T-helper 2 cell (primary cell): ENCODE measurements around the gene ANGEL2.
"Not testable (repeated sequence)": the region's sequence is repeated elsewhere in the genome, so short reads cannot be mapped to it uniquely, and the experiment has no call there.

ENCODE experiments used
- DNase-seq, 5 experiments: peaks; one replicate each; pipeline versions ENCODE4 v3.0.0 to v3.0.0-alpha.2; 2012 to 2022

Gene ANGEL2

GRCh38 chr1:213017447-213018273 is 2.0 kb upstream of the ANGEL2 start:
- no peak for DNase-seq

DNA sequence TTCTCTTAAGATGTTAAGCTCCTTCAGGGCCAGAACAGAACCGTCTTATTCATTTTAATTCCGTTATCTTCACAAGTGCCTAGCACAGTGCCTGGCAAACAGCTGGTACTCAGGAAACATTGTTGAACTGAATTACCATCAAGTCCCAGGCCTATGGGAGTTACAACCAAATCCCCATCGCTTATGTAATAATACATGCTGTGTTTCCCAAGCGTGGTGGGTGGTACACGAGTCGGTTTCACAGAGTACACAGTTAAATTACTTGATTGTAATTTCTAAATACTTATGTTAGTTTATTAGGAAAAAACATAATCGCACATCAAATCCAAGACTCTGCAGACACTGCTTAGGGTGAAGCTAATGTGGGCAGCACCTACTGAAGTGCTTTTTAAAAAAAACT is 1.0 kb downstream of the ANGEL2 start:
- DNase-seq = peak in 1 of 5 experiments; percentile 6

GRCh38 chr1:213008564-213008963 is 7.1 kb downstream of the ANGEL2 start:
- peak in 1 of 5 experiments; percentile 72 for DNase-seq

DNA sequence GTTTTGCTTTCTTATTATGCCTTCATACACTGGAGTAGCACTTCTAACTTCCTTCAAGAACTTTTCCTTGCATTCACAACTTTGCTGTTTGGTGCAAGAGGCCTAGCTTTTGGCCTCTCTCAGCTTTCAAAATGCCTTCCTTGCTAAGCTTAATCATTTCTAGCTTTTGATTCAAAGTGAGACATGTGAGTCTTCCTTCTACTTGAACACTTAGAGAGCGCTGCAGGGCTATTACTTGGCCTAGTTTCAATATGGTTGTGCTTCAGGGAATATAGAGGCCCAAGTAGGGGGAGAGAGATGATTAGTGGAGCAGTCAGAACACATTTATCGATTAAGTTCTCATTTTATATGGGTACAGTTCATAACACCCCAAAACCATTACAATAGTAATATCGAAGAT is 12.4 kb downstream of the ANGEL2 start:
- DNase-seq = peak in 1 of 5 experiments; percentile 79

GRCh38 chr1:212994926-212995325 is 20.7 kb downstream of the ANGEL2 start:
- no peak for DNase-seq

GRCh38 chr1:212993960-212994359 is 21.7 kb downstream of the ANGEL2 start:
- not testable (repeated sequence) for DNase-seq

DNA sequence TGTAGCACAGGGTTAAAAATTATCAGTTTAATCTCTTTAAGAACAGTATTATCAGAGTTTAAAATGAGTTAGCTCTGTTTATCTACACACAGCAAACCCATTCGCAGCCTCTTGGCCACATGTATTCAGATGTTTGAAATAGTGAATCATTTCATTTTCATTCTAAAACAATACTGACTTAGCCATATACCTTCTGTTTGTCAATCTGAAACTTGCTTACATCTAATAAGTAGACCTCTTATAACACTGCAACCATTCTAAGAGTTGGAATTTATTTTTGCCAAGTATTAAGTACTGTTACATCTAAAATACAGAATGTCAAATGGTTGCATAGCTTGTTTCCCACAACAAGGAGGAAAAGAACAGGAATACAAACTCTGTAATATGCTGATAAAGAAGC is 25.4 kb downstream of the ANGEL2 start:
- peak in 1 of 5 experiments; percentile 49 for DNase-seq

DNA sequence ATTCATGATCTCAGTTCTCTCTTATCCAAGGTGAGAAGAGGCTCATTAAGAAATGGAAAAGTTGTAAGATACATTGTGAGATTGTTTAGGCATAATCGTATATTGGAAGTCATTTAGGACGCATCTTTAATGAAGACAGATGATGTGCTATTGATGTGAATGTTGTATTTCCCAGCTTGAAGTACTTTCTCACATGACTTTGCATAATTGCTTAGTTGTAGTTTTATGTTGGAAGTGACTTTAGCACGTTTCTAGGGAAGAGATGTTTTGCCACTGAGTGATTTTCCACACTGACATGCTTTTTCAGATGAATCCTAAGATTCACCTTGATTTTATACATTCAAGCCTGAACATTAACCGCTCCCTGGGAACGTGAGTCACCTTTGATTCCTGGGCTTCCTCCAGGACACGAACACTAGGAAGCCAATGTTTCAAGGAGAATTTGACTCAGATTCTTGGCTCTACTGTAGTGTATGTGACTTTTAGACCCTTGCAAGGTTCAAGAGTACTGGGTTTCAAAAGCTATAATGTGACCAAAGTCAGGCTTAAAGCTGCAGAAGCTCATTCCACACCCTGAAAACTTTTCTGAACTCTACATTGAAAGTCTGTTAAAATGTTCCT is 27.9 kb downstream of the ANGEL2 start:
- DNase-seq = no peak

DNA sequence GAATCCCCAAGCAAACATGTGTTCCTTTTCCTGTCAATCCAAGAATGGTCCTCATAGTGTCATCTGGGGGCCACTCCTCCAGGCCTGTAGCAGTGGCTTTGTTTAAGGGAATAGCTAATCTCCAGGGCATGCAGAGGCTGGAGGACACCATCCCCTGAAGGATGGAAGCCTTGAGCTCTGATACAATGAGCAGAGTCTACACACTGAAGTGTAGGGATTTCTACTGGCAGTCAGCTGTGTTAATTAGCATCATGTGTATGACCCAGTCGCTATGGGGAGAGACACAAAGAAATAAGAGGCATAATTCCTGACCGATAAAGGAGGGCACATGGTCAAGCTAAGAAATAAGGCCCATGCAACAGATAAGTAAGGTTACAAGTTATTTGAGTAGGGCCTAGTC is 29.1 kb downstream of the ANGEL2 start:
- DNase-seq = no peak

- no peak for DNase-seq
Measured at GRCh38 chr1:212984522-212985291, 31.0 kb downstream of the ANGEL2 start.

DNA sequence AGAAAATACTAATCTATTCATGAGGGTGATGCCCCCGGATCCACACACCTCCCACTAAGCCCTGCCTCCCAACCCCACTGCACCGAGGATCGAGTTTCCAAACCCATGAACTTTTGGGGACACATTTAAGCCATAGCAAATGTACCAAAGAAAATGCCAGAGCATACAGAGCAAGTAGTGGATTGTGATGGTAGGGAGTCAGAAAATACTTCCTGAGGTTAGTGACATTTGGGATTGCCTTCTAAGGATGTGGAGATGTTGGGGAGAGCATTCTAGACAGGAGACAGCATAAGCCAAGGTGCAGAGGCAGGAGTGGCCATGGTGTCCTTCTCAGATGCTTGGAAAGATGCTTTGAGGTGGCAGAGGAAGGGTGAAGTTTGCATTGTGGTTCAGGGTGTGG is 32.2 kb downstream of the ANGEL2 start:
- DNase-seq = no peak

- DNase-seq = peak in 1 of 5 experiments; percentile 26
Measured at GRCh38 chr1:212982430-212983152, 33.1 kb downstream of the ANGEL2 start.

- peak in 1 of 5 experiments; percentile 62 for DNase-seq
Measured at GRCh38 chr1:212981571-212982328, 33.9 kb downstream of the ANGEL2 start.

DNA sequence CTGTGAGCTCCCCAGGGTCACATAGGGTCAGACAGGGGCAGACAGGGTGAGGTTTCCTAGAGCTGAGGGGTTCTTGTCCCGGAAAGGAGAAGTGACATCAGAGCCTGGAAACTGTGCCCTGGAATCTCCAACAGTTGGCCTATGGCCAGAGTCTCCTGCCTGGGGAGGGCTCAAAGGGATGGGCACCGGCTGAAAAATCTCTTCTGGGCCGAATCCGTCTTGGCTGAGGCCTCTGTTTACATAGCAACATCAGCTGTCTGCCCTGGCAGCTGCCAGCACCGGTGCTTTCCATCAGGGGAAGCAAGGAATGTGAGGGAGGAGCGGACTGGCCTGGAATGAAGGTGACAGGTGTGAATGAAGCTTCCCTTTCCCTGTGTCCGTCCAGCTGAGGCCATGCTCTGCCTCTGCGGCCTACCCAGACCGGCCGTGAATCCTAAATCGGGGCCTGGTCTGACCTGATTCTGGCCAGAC is 34.6 kb downstream of the ANGEL2 start:
- no peak for DNase-seq

GRCh38 chr1:212980123-212980785 is 35.4 kb downstream of the ANGEL2 start:
- no peak for DNase-seq

GRCh38 chr1:212979340-212980122 is 36.1 kb downstream of the ANGEL2 start:
- DNase-seq = peak in 1 of 5 experiments; percentile 70

GRCh38 chr1:212977781-212978645 is 37.7 kb downstream of the ANGEL2 start:
- DNase-seq = peak in 1 of 5 experiments; percentile 86

DNA sequence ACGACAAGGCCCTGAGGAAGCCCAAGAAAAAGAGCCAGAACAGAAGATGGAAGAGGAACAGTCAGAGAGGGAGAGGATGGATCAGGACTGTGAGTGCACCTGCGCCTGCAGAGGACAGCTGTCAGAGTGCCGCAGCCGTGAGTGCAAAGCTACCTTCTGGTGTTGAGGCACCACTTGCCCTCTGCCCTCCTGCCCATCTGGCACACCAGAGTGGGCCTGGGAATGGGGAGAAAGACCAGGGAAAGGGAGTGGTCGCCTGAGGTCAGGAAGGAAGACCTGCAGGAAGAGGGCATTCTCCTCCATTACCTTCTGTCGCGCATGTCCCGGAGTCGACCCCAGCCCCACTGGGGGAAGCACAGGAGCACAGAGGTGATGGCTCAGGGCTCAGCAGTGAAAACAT is 39.1 kb downstream of the ANGEL2 start:
- no peak for DNase-seq
